GM12878 (cell line): ENCODE results near the gene NAV3. TPM values are rescaled to one million over a fixed set of nuclear protein-coding genes. Genes with fewer than 3 reads are reported as not detected.

Source experiments
- ATAC-seq: fragments of 200-7000 bp; cut with Tn5 transposase; 3 replicates; pipeline ENCODE4 v1.9.1; 2020; ENCODE audit warnings: mild to moderate bottlenecking, moderate library complexity
- BruUV-seq: library from RNA; stranded (reverse); fragments of 400-500 nt; replicated peaks from 2 replicates; lab custom pipeline; 2021; lab: Mats Ljungman, UMichigan
- CTCF ChIA-PET: fragments of 300-600 bp; sonication (Branson Sonifier 250); formaldehyde crosslinking; extraction: SDS; loops from one replicate; lab custom pipeline; 2021; ENCODE audit warnings: inconsistent platforms; lab: Yijun Ruan, JAX
- POLR2A ChIA-PET: fragments of 350-600 bp; formaldehyde crosslinking; extraction: SDS; loops from one replicate; lab custom pipeline; 2021; ENCODE audit warnings: inconsistent platforms; lab: Charles Lee
- RAD21 ChIA-PET: fragments of 300-600 bp; sonication (Branson Sonifier 250); formaldehyde crosslinking; loops from one replicate; lab custom pipeline; 2023; ENCODE audit warnings: antibody characterized with exemption; ENCODE audit not compliant: unreplicated experiment; lab: Charles Lee
- SMC1A ChIA-PET: fragments of 300-600 bp; sonication (Branson Sonifier 250); formaldehyde crosslinking; loops from one replicate; lab custom pipeline; 2023; ENCODE audit not compliant: unreplicated experiment, uncharacterized antibody; lab: Charles Lee
- DNase-seq: peaks from one replicate; pipeline ENCODE4 v3.0.0-alpha.2; 2011; ENCODE audit warnings: low read depth, low spot score
- FAIRE-seq: peaks from 3 replicates; lab custom pipeline; 2011; peaks lifted over from hg19 to GRCh38; lab: Jason Lieb, UNC
- H2AFZ ChIP-seq: 2 replicates; pipeline ENCODE4 v1.6.0; 2011; ENCODE audit warnings: low read depth, low read length, control low read depth; ENCODE audit not compliant: control insufficient read depth
- H3K27ac ChIP-seq: 2 replicates; pipeline ENCODE4 v1.5.1; 2011; ENCODE audit warnings: control low read depth; ENCODE audit not compliant: control insufficient read depth, insufficient read depth
- H3K27me3 ChIP-seq, 2 experiments: replicated peaks in 1 of 2; 2 replicates each; pipeline versions ENCODE4 v1.6.0 to v1.6.1; 2011; ENCODE audit warnings: low read length in 1 of 2; ENCODE audit not compliant: control insufficient read depth in 2 of 2, insufficient read depth in 2 of 2
- H3K36me3 ChIP-seq, 2 experiments: 2 replicates each; pipeline ENCODE4 v1.5.1; 2011; ENCODE audit warnings: low read length in 1 of 2; ENCODE audit not compliant: control insufficient read depth in 2 of 2, insufficient read depth in 2 of 2
- H3K4me1 ChIP-seq: 2 replicates; pipeline ENCODE4 v1.6.1; 2011; ENCODE audit warnings: mild to moderate bottlenecking, low read length, moderate library complexity, mixed read lengths; ENCODE audit not compliant: control insufficient read depth, insufficient read depth
- H3K4me2 ChIP-seq: 2 replicates; pipeline ENCODE4 v1.6.0; 2011; ENCODE audit warnings: control low read depth; ENCODE audit not compliant: control insufficient read depth, insufficient read depth
- H3K4me3 ChIP-seq: fragments of 200-600 bp; sonication (generic); 2 replicates; pipeline ENCODE4 v1.5.1; 2016
- H3K79me2 ChIP-seq: 2 replicates; pipeline ENCODE4 v1.6.0; 2011; ENCODE audit warnings: low read length; ENCODE audit not compliant: control insufficient read depth, insufficient read depth
- H3K9ac ChIP-seq: 2 replicates; pipeline ENCODE4 v1.8.0; 2011; ENCODE audit warnings: low read length, control low read depth, mixed read lengths; ENCODE audit not compliant: control insufficient read depth, insufficient read depth
- H3K9me3 ChIP-seq: replicated peaks from 3 replicates; pipeline ENCODE4 v1.5.1; 2011; ENCODE audit warnings: mild to moderate bottlenecking, low read length; ENCODE audit not compliant: control insufficient read depth, insufficient read depth
- H4K20me1 ChIP-seq: 2 replicates; pipeline ENCODE4 v1.6.0; 2011; ENCODE audit not compliant: control insufficient read depth, insufficient read depth
- BACH1 ChIP-seq: fragments of 450-650 bp; IDR thresholded peaks from 2 replicates; pipeline ENCODE4 v1.6.1; 2017; ENCODE audit warnings: mild to moderate bottlenecking, borderline replicate concordance
- GABPA ChIP-seq: IDR thresholded peaks from 2 replicates; pipeline ENCODE4 v1.6.1; 2014; ENCODE audit warnings: antibody characterized with exemption, low read depth, mild to moderate bottlenecking, inconsistent platforms
- LARP7 ChIP-seq: fragments of 450-650 bp; IDR thresholded peaks from 2 replicates; pipeline ENCODE4 v1.6.1; 2017; ENCODE audit warnings: mild to moderate bottlenecking
- NFYB ChIP-seq: IDR thresholded peaks from 2 replicates; pipeline ENCODE4 v1.6.1; 2011; ENCODE audit warnings: low read depth, mild to moderate bottlenecking, low read length, improper control_type of control experiment, moderate library complexity; ENCODE audit not compliant: insufficient read depth
- NKRF ChIP-seq: fragments of 450-650 bp; conservative IDR thresholded peaks from 2 replicates; pipeline ENCODE4 v1.6.1; 2017; ENCODE audit warnings: mild to moderate bottlenecking, moderate library complexity
- WGBS: methylation state at CpG from one replicate; pipeline ENCODE4 v1.1.6; 2016; ENCODE audit warnings: low lambda C conversion rate; ENCODE audit not compliant: insufficient replicate concordance, insufficient coverage; ENCODE audit errors: missing lambda C conversion rate; 5-methylcytosine and 5-hydroxymethylcytosine counted together
- in situ Hi-C: fragments of 300-500 bp; cut with MboI; formaldehyde crosslinking; loops from 9 replicates; pipeline ENCODE4 v1.14.3; 2018; ENCODE audit warnings: mixed read lengths
- intact Hi-C: fragments of 100-400 bp; cut with micrococcal nuclease; formaldehyde crosslinking; loops from one replicate; pipeline ENCODE4 v1.14.2; 2022; ENCODE audit not compliant: unreplicated experiment
- polyA plus RNA-seq, 11 experiments: library from polyadenylated mRNA; depleted of rRNA in 4 of 11; unstranded in 6 of 11; stranded (reverse) in 5 of 11; fragments of >200 nt; fragmentation: Nextera tagmentation in 4 of 11; fragmentation: Illumina TruSeq in 1 of 11; extraction: Ambion mirVana in 4 of 11; extraction: Trizol in 1 of 11; gene quantifications; 1 replicate in 1 of 11; 2 replicates in 10 of 11; pipeline versions ENCODE4 v1.2.1 to v1.2.3, GENCODE V29; 2011 to 2016; ENCODE audit warnings: inconsistent platforms in 2 of 11, missing spikeins in 2 of 11, low read depth in 1 of 11
- total RNA-seq, 4 experiments: library from RNA; depleted of rRNA in 3 of 4; stranded (reverse); fragments of >200 nt in 3 of 4; fragmentation: Illumina TruSeq in 1 of 4; extraction: Trizol in 1 of 4; gene quantifications; 2 replicates each; pipeline versions ENCODE4 v1.2.1 to v1.2.3, GENCODE V29; 2013 to 2021

Gene NAV3
- total and polyA plus RNA-seq, 10 of the 15 experiments (the other 5 are each of a cell fraction or from before 2014, with no cell fraction given), result 0.05 to 0.51 (median 0.22) TPM; not detected in 1

- in situ Hi-C loops (no loop called here), intact Hi-C loops (no loop called here)
- H3K9ac ChIP-seq, result no peak overlapping the region
- no peaks in the 10 kb centered on the region for H3K36me3 ChIP-seq
- BruUV-seq, result no TSS peak
- H3K27me3 ChIP-seq, result no peaks in the 10 kb centered on the region
- DNase-seq, result no peak
- H3K27ac ChIP-seq, result no peak overlapping the region
- no peak overlapping the region for H3K4me3 ChIP-seq
- no peak for ATAC-seq
- TF ChIP-seq LARP7 (no peak), BACH1 (no peak), NFYB (no peak), GABPA (no peak), NKRF (no peak)
- WGBS, result 3% methylated on average over 2 of the region's 2 CpGs
- ChIA-PET SMC1A (interaction anchor here (0.9 kb wide), 1 partner anchor 9 kb away, joined by 3 read pairs; no protein-coding TSS in a partner anchor), RAD21 (no interaction called here), POLR2A (no interaction called here), CTCF (interaction anchor here (0.7 kb wide), 1 partner anchor 256 kb away, joined by 3 read pairs; no protein-coding TSS in a partner anchor)
- H3K79me2 ChIP-seq, result no peaks in the 10 kb centered on the region
- no peak overlapping the region for H3K4me2 ChIP-seq
- no peaks in the 10 kb centered on the region for H3K4me1 ChIP-seq
- no peak overlapping the region for H2AFZ ChIP-seq
- H3K9me3 ChIP-seq, result no peaks in the 10 kb centered on the region
- H4K20me1 ChIP-seq, result no peaks in the 10 kb centered on the region
- FAIRE-seq, result no peak
Measured at GRCh38 chr12:77974645-77975044, 144.0 kb downstream of the NAV3 start.
